SIG-M5 (cell line): ENCODE results near the gene TMPRSS13.
"Not testable (repeated sequence)": the region's sequence is repeated elsewhere in the genome, so short reads cannot be mapped to it uniquely, and the experiment has no call there.

Source experiments
- DNase-seq: peaks from one replicate; lab custom pipeline; 2025; lab: John Stamatoyannopoulos, UW

The TMPRSS13 gene

GRCh38 chr11:117929142-117929915, at the start of gene TMPRSS13:
TSS of gene TMPRSS13 (minus strand) at chr11:117929402. CDS start at chr11:117929307, 95 bp downstream.
- DNase-seq: no peak

- no peak for DNase-seq
Observed at GRCh38 chr11:117978991-117979390, 49.8 kb upstream of the TMPRSS13 start.

- DNase-seq: not testable (repeated sequence)
Observed at GRCh38 chr11:117978291-117978910, 49.2 kb upstream of the TMPRSS13 start.

GRCh38 chr11:117977612-117978264, 48.5 kb upstream of the TMPRSS13 start:
- not testable (repeated sequence) for DNase-seq

- DNase-seq: no peak
Observed at GRCh38 chr11:117977029-117977428, 47.8 kb upstream of the TMPRSS13 start.

GRCh38 chr11:117976445-117976844, 47.2 kb upstream of the TMPRSS13 start:
- no peak for DNase-seq

GRCh38 chr11:117973503-117973860, 44.3 kb upstream of the TMPRSS13 start:
- no peak for DNase-seq

- DNase-seq: no peak
Observed at GRCh38 chr11:117972629-117973502, 43.7 kb upstream of the TMPRSS13 start.

- no peak for DNase-seq
Observed at GRCh38 chr11:117972044-117972443, 42.8 kb upstream of the TMPRSS13 start.

- no peak for DNase-seq
Observed at GRCh38 chr11:117970400-117971024, 41.3 kb upstream of the TMPRSS13 start.

GRCh38 chr11:117969160-117969991, 40.2 kb upstream of the TMPRSS13 start:
- DNase-seq: no peak

GRCh38 chr11:117966908-117967307, 37.7 kb upstream of the TMPRSS13 start:
- DNase-seq: no peak

- no peak for DNase-seq
Observed at GRCh38 chr11:117962826-117963225, 33.6 kb upstream of the TMPRSS13 start.

- DNase-seq: no peak
Observed at GRCh38 chr11:117961896-117962295, 32.7 kb upstream of the TMPRSS13 start.

GRCh38 chr11:117960406-117960805, 31.2 kb upstream of the TMPRSS13 start:
- DNase-seq: no peak

- DNase-seq: no peak
Observed at GRCh38 chr11:117959438-117960149, 30.4 kb upstream of the TMPRSS13 start.

- no peak for DNase-seq
Observed at GRCh38 chr11:117958949-117959348, 29.7 kb upstream of the TMPRSS13 start.

- DNase-seq: no peak
Observed at GRCh38 chr11:117953024-117953671, 23.9 kb upstream of the TMPRSS13 start.
